Activated CD4-positive, alpha-beta memory T cell treated with anti-CD3 and anti-CD28 coated beads, Interleukin-2, amount 10 ng/mL, durations not matched to agents 7 days and 5 days (primary cell): Measurements from ENCODE around the gene PNPLA8. TPM values are rescaled to one million over a fixed set of nuclear protein-coding genes. Genes with fewer than 3 reads are reported as not detected.

Experiments
- CTCF ChIA-PET: fragments of 350-600 bp; sonication (Branson Sonifier 250); formaldehyde crosslinking; loops from one replicate; lab custom pipeline; 2021; ENCODE audit warnings: antibody characterized with exemption, inconsistent platforms; lab: Charles Lee
- POLR2A ChIA-PET: fragments of 350-600 bp; sonication (Branson Sonifier 250); formaldehyde crosslinking; loops from one replicate; lab custom pipeline; 2021; ENCODE audit warnings: antibody characterized with exemption; lab: Charles Lee
- DNase-seq: peaks from one replicate; pipeline ENCODE4 v3.0.0-alpha.2; 2020
- H3K27ac Mint-ChIP-seq: one replicate; pipeline ENCODE4 v1.8.0; 2021; ENCODE audit warnings: mild to moderate bottlenecking, mixed read lengths
- H3K27me3 Mint-ChIP-seq: one replicate; pipeline ENCODE4 v1.8.0; 2021; ENCODE audit warnings: mixed read lengths
- H3K36me3 Mint-ChIP-seq: one replicate; pipeline ENCODE4 v1.8.0; 2021; ENCODE audit warnings: low read depth, mixed read lengths
- H3K4me1 Mint-ChIP-seq: one replicate; pipeline ENCODE4 v1.8.0; 2021; ENCODE audit warnings: mixed read lengths
- H3K4me3 Mint-ChIP-seq: one replicate; pipeline ENCODE4 v1.8.0; 2021; ENCODE audit warnings: mild to moderate bottlenecking, mixed read lengths
- H3K9me3 Mint-ChIP-seq: one replicate; pipeline ENCODE4 v1.8.0; 2021; ENCODE audit warnings: mixed read lengths
- total RNA-seq, 2 experiments: library from RNA; stranded (reverse); gene quantifications; one replicate each; pipeline ENCODE4 v1.2.3, GENCODE V29; 2021

The PNPLA8 gene
- total RNA-seq, 2 experiments from 2014 or later: 21.9 to 23.2 TPM

- ChIA-PET POLR2A (no interaction called here), CTCF (no interaction called here)
- Mint-ChIP-seq H3K9me3 (no peaks in the 10 kb centered on the region), H3K27ac (no peak overlapping the region), H3K36me3 (no peaks in the 10 kb centered on the region), H3K4me1 (peaks cover 8% of the 10 kb centered on the region), H3K4me3 (no peak overlapping the region), H3K27me3 (peaks cover 50% of the 10 kb centered on the region)
- no peak for DNase-seq
Observed at GRCh38 chr7:108460964-108461363, 65.0 kb downstream of the PNPLA8 start.

- CTCF ChIA-PET: interaction anchor here (1.0 kb wide), 1 partner anchor 25 kb away, joined by 3 read pairs; no protein-coding TSS in a partner anchor
- DNase-seq: no peak
- POLR2A ChIA-PET: no interaction called here
- Mint-ChIP-seq H3K36me3 (no peaks in the 10 kb centered on the region), H3K27me3 (peaks cover 50% of the 10 kb centered on the region), H3K9me3 (no peaks in the 10 kb centered on the region), H3K27ac (no peak overlapping the region), H3K4me1 (peaks cover 8% of the 10 kb centered on the region), H3K4me3 (no peak overlapping the region)
Observed at GRCh38 chr7:108459922-108460551, 65.9 kb downstream of the PNPLA8 start.

- CTCF ChIA-PET: interaction anchor here (1.0 kb wide), 1 partner anchor 279 kb away, joined by 3 read pairs; no protein-coding TSS in a partner anchor
Observed at GRCh38 chr7:108457871-108458270, 68.1 kb downstream of the PNPLA8 start.

GRCh38 chr7:108456845-108457540 lies 68.9 kb downstream of the PNPLA8 start:
- POLR2A ChIA-PET: no interaction called here
- H3K27ac Mint-ChIP-seq: no peak overlapping the region
- H3K4me1 Mint-ChIP-seq: peaks cover 10% of the 10 kb centered on the region
- H3K9me3 Mint-ChIP-seq: no peaks in the 10 kb centered on the region
- no peak for DNase-seq
- no peak overlapping the region for H3K4me3 Mint-ChIP-seq
- peaks cover 70% of the 10 kb centered on the region for H3K27me3 Mint-ChIP-seq
- H3K36me3 Mint-ChIP-seq: no peaks in the 10 kb centered on the region
- CTCF ChIA-PET: interaction anchor here (0.9 to 1.0 kb wide), 2 partner anchors 10 to 278 kb away, joined by 3 read pairs; no protein-coding TSS in a partner anchor

More at GRCh38 chr7:108457871-108458270, 68.1 kb downstream of the PNPLA8 start:
- POLR2A ChIA-PET: no interaction called here
- no peak overlapping the region for H3K4me3 Mint-ChIP-seq
- H3K27me3 Mint-ChIP-seq: peaks cover 63% of the 10 kb centered on the region
- H3K36me3 Mint-ChIP-seq: no peaks in the 10 kb centered on the region
- H3K27ac Mint-ChIP-seq: no peak overlapping the region
- H3K9me3 Mint-ChIP-seq: no peaks in the 10 kb centered on the region
- H3K4me1 Mint-ChIP-seq: peaks cover 10% of the 10 kb centered on the region
- DNase-seq: no peak

- H3K27ac Mint-ChIP-seq: no peak within 1 kb of the TSS
- ChIA-PET POLR2A (no interaction called here), CTCF (no interaction called here)
- H3K9me3 Mint-ChIP-seq: no peaks in the 10 kb centered on the region
- H3K27me3 Mint-ChIP-seq: peaks cover 71% of the 10 kb centered on the region
- H3K36me3 Mint-ChIP-seq: no peaks in the 10 kb centered on the region
- DNase-seq: no peak
- peaks cover 10% of the 10 kb centered on the region for H3K4me1 Mint-ChIP-seq
- H3K4me3 Mint-ChIP-seq: peak within 1 kb of the TSS; percentile 2
Observed at GRCh38 chr7:108455998-108456677, 69.8 kb downstream of the PNPLA8 start, which contains the start of gene NRCAM. Gene NRCAM, minus strand, starts transcription at chr7:108456436. Its CDS starts 216,372 bp downstream, at chr7:108240064.

GRCh38 chr7:108455551-108455997 lies 70.4 kb downstream of the PNPLA8 start:
- Mint-ChIP-seq H3K9me3 (no peaks in the 10 kb centered on the region), H3K36me3 (no peaks in the 10 kb centered on the region), H3K27ac (no peak overlapping the region), H3K4me1 (peaks cover 10% of the 10 kb centered on the region), H3K27me3 (peaks cover 68% of the 10 kb centered on the region), H3K4me3 (peak overlapping the region; percentile 2)
- no peak for DNase-seq
- ChIA-PET POLR2A (no interaction called here), CTCF (no interaction called here)

GRCh38 chr7:108454674-108455550 lies 71.0 kb downstream of the PNPLA8 start:
- H3K4me1 Mint-ChIP-seq: peaks cover 10% of the 10 kb centered on the region
- ChIA-PET POLR2A (no interaction called here), CTCF (interaction anchor here (3.3 kb wide), 1 partner anchor 42 kb away, joined by 27 read pairs; no protein-coding TSS in a partner anchor)
- no peak for DNase-seq
- H3K36me3 Mint-ChIP-seq: no peaks in the 10 kb centered on the region
- H3K27ac Mint-ChIP-seq: no peak overlapping the region
- H3K4me3 Mint-ChIP-seq: peak overlapping the region; percentile 25
- H3K27me3 Mint-ChIP-seq: peaks cover 69% of the 10 kb centered on the region
- H3K9me3 Mint-ChIP-seq: no peaks in the 10 kb centered on the region

- H3K27ac Mint-ChIP-seq: no peak overlapping the region
- ChIA-PET CTCF (interaction anchor here (1.0 to 3.3 kb wide), 2 partner anchors 42 to 123 kb away, joined by 3 to 27 read pairs; no protein-coding TSS in a partner anchor), POLR2A (no interaction called here)
- H3K27me3 Mint-ChIP-seq: peaks cover 70% of the 10 kb centered on the region
- no peak overlapping the region for H3K4me3 Mint-ChIP-seq
- H3K4me1 Mint-ChIP-seq: peaks cover 10% of the 10 kb centered on the region
- H3K9me3 Mint-ChIP-seq: no peaks in the 10 kb centered on the region
- no peaks in the 10 kb centered on the region for H3K36me3 Mint-ChIP-seq
- DNase-seq: no peak
Observed at GRCh38 chr7:108454317-108454673, 71.6 kb downstream of the PNPLA8 start.

GRCh38 chr7:108453320-108453719 lies 72.6 kb downstream of the PNPLA8 start:
- peaks cover 72% of the 10 kb centered on the region for H3K27me3 Mint-ChIP-seq

GRCh38 chr7:108452707-108453106 lies 73.2 kb downstream of the PNPLA8 start:
- ChIA-PET POLR2A (no interaction called here), CTCF (interaction anchor here (0.6 to 3.3 kb wide), 4 partner anchors 44 to 269 kb away, joined by 3 to 27 read pairs (median 4); no protein-coding TSS in a partner anchor)
- no peak overlapping the region for H3K27ac Mint-ChIP-seq
- H3K4me3 Mint-ChIP-seq: no peak overlapping the region
- H3K4me1 Mint-ChIP-seq: peaks cover 10% of the 10 kb centered on the region
- no peak for DNase-seq
- H3K36me3 Mint-ChIP-seq: no peaks in the 10 kb centered on the region
- H3K27me3 Mint-ChIP-seq: peaks cover 69% of the 10 kb centered on the region
- no peaks in the 10 kb centered on the region for H3K9me3 Mint-ChIP-seq

More at GRCh38 chr7:108453320-108453719, 72.6 kb downstream of the PNPLA8 start:
- Mint-ChIP-seq H3K4me1 (peaks cover 10% of the 10 kb centered on the region), H3K36me3 (no peaks in the 10 kb centered on the region), H3K27ac (no peak overlapping the region), H3K9me3 (no peaks in the 10 kb centered on the region), H3K4me3 (no peak overlapping the region)
- POLR2A ChIA-PET: no interaction called here
- no peak for DNase-seq
- CTCF ChIA-PET: interaction anchor here (0.6 to 3.3 kb wide), 5 partner anchors 43 to 270 kb away, joined by 3 to 27 read pairs (median 3); no protein-coding TSS in a partner anchor

- CTCF ChIA-PET: no interaction called here
- Mint-ChIP-seq H3K36me3 (no peaks in the 10 kb centered on the region), H3K4me3 (no peak overlapping the region), H3K4me1 (peaks cover 2% of the 10 kb centered on the region), H3K27ac (no peak overlapping the region), H3K27me3 (peaks cover 58% of the 10 kb centered on the region), H3K9me3 (no peaks in the 10 kb centered on the region)
- POLR2A ChIA-PET: no interaction called here
- no peak for DNase-seq
Observed at GRCh38 chr7:108451296-108451848, 74.6 kb downstream of the PNPLA8 start.

- H3K27me3 Mint-ChIP-seq: peaks cover 59% of the 10 kb centered on the region
- ChIA-PET POLR2A (no interaction called here), CTCF (interaction anchor here (0.7 kb wide), 1 partner anchor 562 kb away, joined by 4 read pairs; no protein-coding TSS in a partner anchor)
- H3K9me3 Mint-ChIP-seq: no peaks in the 10 kb centered on the region
- no peak overlapping the region for H3K27ac Mint-ChIP-seq
- peaks cover 2% of the 10 kb centered on the region for H3K4me1 Mint-ChIP-seq
- H3K36me3 Mint-ChIP-seq: no peaks in the 10 kb centered on the region
- no peak overlapping the region for H3K4me3 Mint-ChIP-seq
- no peak for DNase-seq
Observed at GRCh38 chr7:108450160-108450559, 75.8 kb downstream of the PNPLA8 start.
